A673 (cell line): ENCODE measurements around the gene RPS27A.

Experiments
- EZH2 ChIP-seq: fragments of 200-600 bp; sonication (generic); IDR thresholded peaks from 2 replicates; pipeline ENCODE4 v1.6.1; 2017; ENCODE audit warnings: borderline replicate concordance, low read depth, mild to moderate bottlenecking, mixed read lengths, antibody characterized with exemption, low read length; ENCODE audit not compliant: poor library complexity, severe bottlenecking
- TF ChIP-seq, protein P1 (sequence below): fragments of 300-800, 200-600 bp; sonication (generic); conservative IDR thresholded peaks from 2 replicates; pipeline ENCODE4 v1.5.1; 2017; ENCODE audit warnings: low read depth, mild to moderate bottlenecking, antibody characterized with exemption, low read length, moderate library complexity, mixed read lengths

DNA sequence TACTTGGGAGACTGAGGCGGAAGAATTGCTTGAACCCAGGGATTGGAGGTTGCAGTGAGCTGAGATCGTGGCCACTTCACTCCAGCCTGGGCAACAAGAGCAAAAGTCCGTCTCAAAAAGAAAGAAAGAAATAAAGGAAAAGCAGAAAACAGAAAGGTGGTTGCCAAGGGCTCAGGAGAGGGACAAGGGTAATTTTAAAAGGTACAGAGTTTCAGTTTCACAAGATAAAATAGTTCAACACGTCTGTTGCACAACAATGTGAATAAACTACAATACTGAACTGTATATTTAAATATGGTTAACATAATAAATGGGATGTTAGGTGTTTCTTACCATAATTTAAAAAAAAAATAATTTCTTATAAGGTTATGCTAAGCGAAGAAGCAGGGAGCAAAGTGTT lies 12.9 kb downstream of the RPS27A start:
- TF ChIP-seq, protein P1, sequence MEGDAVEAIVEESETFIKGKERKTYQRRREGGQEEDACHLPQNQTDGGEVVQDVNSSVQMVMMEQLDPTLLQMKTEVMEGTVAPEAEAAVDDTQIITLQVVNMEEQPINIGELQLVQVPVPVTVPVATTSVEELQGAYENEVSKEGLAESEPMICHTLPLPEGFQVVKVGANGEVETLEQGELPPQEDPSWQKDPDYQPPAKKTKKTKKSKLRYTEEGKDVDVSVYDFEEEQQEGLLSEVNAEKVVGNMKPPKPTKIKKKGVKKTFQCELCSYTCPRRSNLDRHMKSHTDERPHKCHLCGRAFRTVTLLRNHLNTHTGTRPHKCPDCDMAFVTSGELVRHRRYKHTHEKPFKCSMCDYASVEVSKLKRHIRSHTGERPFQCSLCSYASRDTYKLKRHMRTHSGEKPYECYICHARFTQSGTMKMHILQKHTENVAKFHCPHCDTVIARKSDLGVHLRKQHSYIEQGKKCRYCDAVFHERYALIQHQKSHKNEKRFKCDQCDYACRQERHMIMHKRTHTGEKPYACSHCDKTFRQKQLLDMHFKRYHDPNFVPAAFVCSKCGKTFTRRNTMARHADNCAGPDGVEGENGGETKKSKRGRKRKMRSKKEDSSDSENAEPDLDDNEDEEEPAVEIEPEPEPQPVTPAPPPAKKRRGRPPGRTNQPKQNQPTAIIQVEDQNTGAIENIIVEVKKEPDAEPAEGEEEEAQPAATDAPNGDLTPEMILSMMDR = no peak
- no peak for TF ChIP-seq EZH2
